Lower leg skin (tissue), 4 donors: ENCODE results near the gene AKAP6. TPM values are rescaled to one million over a fixed set of nuclear protein-coding genes. Genes with fewer than 3 reads are reported as not detected.

Experiments
- DNase-seq, 2 donors: peaks; one replicate each; pipeline ENCODE4 v3.0.0-alpha.2; 2019; ENCODE audit warnings: low spot score in 2 of 2
- H3K4me3 ChIP-seq: fragments of 200-600 bp; sonication (generic); 2 replicates; pipeline ENCODE4 v1.5.1; 2017; ENCODE audit warnings: mild to moderate bottlenecking, low read depth; ENCODE audit not compliant: poor library complexity, severe bottlenecking
- POLR2A ChIP-seq, 2 donors: fragments of 450-650 bp; IDR thresholded peaks; one replicate each; pipeline ENCODE4 v1.6.1; 2016 to 2017; ENCODE audit warnings: antibody characterized with exemption in 2 of 2, mild to moderate bottlenecking in 1 of 2, moderate library complexity in 1 of 2
- WGBS, 2 donors: methylation state at CpG; one replicate each; pipeline ENCODE4 v1.1.5; 2018; 5-methylcytosine and 5-hydroxymethylcytosine counted together
- intact Hi-C: fragments of 100-400 bp; cut with DNase I; formaldehyde crosslinking; loops from one replicate; pipeline ENCODE4 v1.15.0; 2023; ENCODE audit warnings: low total_unique reads
- total RNA-seq, 4 donors: library from RNA; depleted of rRNA; stranded (reverse); fragments of >200 nt; gene quantifications; one replicate each; pipeline ENCODE4 v1.1.0, GENCODE V29; 2016
- TF ChIP-seq, protein P1 (sequence below), 3 donors: fragments of 450-650 bp; IDR thresholded peaks; one replicate each; pipeline ENCODE4 v1.5.1; 2016; ENCODE audit warnings: antibody characterized with exemption in 3 of 3, mild to moderate bottlenecking in 3 of 3, moderate library complexity in 2 of 3

Gene AKAP6
- total RNA-seq, 4 donors from 2014 or later: 2.3 to 13.3 (median 3.6) TPM

- intact Hi-C loops: no loop called here
- no peak for TF ChIP-seq POLR2A (IDR thresholded peaks at IDR 0.05)
- TF ChIP-seq, protein P1, sequence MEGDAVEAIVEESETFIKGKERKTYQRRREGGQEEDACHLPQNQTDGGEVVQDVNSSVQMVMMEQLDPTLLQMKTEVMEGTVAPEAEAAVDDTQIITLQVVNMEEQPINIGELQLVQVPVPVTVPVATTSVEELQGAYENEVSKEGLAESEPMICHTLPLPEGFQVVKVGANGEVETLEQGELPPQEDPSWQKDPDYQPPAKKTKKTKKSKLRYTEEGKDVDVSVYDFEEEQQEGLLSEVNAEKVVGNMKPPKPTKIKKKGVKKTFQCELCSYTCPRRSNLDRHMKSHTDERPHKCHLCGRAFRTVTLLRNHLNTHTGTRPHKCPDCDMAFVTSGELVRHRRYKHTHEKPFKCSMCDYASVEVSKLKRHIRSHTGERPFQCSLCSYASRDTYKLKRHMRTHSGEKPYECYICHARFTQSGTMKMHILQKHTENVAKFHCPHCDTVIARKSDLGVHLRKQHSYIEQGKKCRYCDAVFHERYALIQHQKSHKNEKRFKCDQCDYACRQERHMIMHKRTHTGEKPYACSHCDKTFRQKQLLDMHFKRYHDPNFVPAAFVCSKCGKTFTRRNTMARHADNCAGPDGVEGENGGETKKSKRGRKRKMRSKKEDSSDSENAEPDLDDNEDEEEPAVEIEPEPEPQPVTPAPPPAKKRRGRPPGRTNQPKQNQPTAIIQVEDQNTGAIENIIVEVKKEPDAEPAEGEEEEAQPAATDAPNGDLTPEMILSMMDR (IDR thresholded peaks at IDR 0.05): no peak
- H3K4me3 ChIP-seq: no peak overlapping the region
- no peak for DNase-seq
- 79 to 85% methylated on average over 1 of the region's 1 CpG for WGBS, 2 donors
Measured at GRCh38 chr14:32814721-32815120, 485.6 kb downstream of the AKAP6 start.

DNA sequence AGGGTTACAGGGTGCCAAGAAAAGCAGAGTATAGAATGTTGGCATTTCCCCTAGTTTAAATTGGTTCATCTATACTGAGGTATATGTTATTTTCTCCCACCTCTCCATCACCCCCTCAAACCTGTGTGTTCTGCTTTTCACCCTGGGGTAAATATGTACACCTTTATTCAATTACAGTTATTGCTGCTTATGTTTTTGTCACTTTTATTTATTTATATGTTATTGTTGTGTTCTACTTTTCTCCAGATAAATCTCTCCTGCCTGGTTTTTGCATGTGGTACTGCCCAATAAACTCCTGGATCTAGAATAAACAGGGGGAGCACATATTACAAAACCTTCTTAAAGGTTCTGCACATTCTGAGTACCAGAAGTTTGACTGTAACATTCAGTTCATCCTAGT, 487.5 kb downstream of the AKAP6 start:
- no peak for DNase-seq
- no peak overlapping the region for H3K4me3 ChIP-seq
- intact Hi-C loops: no loop called here
- TF ChIP-seq POLR2A (IDR thresholded peaks at IDR 0.05): no peak
- TF ChIP-seq, protein P1 (IDR thresholded peaks at IDR 0.05): no peak

DNA sequence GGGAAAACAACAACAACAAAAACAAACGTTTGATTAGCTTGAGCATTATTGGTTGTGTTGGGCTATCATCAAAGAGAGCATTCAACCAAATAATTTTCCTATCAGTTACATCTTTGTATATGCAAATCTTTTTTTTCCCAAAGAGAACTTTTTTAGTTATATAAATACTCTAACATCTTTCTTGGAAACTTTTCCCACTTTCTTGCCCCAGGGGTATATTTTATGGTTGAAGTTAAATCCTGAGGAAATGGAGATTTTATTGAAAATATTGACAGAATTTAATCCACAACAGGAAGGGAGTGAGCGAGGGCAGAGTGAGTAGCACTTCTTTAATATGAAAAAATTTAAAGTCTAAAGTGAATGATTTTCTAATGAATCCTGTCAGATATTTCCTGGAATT, 488.7 kb downstream of the AKAP6 start:
- intact Hi-C loops: no loop called here
- DNase-seq: no peak
- 44 to 53% methylated on average over 2 of the region's 2 CpGs for WGBS, 2 donors
- no peak overlapping the region for H3K4me3 ChIP-seq
- TF ChIP-seq POLR2A (IDR thresholded peaks at IDR 0.05): no peak
- TF ChIP-seq, protein P1 (IDR thresholded peaks at IDR 0.05): no peak

DNA sequence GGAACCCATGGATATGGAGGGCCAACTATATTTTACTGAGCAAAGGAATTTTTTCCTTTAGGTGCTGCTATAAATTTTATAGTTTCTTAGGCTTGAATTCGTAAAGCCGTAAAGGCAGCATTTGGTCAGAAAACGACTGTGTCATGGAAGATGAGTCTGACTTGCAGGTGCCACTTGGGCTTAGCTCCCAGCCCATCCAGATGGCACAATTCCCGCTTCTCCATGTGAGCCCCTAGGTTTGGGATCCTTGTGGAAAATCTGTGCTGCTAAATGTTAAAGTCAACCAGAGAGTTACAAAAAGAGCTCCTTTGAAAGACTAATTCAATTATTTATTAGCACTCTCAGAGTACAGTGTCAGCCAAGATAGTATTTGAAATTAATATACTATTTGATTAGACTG, 489.5 kb downstream of the AKAP6 start:
- H3K4me3 ChIP-seq: no peak overlapping the region
- TF ChIP-seq POLR2A (IDR thresholded peaks at IDR 0.05): no peak
- TF ChIP-seq, protein P1 (IDR thresholded peaks at IDR 0.05): no peak
- DNase-seq: no peak
- 89% methylated on average over 4 of the region's 4 CpGs for WGBS, 2 donors
- intact Hi-C loops: no loop called here

DNA sequence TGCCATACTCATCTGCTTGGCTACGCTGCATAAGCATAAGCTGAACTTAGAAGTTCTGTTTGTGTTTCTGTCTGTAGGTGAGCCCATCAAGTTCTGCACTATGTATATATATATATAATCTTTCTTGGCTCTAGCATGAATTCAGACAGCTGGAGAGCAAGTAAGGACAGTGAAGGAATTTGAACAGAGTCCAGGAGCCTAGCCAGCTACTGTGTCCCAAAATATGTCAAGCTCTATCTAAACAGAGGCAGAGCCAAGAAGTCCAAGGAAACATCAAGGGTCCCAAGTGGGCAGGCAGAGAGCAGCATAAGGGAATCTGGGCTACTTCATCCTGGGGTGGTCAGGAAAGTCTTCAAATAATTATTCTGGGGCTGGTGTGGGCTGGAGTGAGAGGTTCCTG, 491.1 kb downstream of the AKAP6 start:
- TF ChIP-seq, protein P1 (IDR thresholded peaks at IDR 0.05): no peak
- TF ChIP-seq POLR2A (IDR thresholded peaks at IDR 0.05): no peak
- no peak overlapping the region for H3K4me3 ChIP-seq
- intact Hi-C loops: no loop called here
- no peak for DNase-seq
- 88 to 89% methylated on average over 1 of the region's 1 CpG for WGBS, 2 donors

- H3K4me3 ChIP-seq: no peak overlapping the region
- DNase-seq: no peak
- intact Hi-C loops: no loop called here
- TF ChIP-seq, protein P1 (IDR thresholded peaks at IDR 0.05): no peak
- no peak for TF ChIP-seq POLR2A (IDR thresholded peaks at IDR 0.05)
Measured at GRCh38 chr14:32820682-32821081, 491.6 kb downstream of the AKAP6 start.
